IPS DF 4.7 (cell line): ENCODE data around the gene KAZALD1.

Experiments used
- DNase-seq: peaks from one replicate; pipeline ENCODE4 v3.0.0-alpha.2; 2013; ENCODE audit warnings: low spot score; ENCODE audit errors: extremely low read depth

KAZALD1 gene

DNA sequence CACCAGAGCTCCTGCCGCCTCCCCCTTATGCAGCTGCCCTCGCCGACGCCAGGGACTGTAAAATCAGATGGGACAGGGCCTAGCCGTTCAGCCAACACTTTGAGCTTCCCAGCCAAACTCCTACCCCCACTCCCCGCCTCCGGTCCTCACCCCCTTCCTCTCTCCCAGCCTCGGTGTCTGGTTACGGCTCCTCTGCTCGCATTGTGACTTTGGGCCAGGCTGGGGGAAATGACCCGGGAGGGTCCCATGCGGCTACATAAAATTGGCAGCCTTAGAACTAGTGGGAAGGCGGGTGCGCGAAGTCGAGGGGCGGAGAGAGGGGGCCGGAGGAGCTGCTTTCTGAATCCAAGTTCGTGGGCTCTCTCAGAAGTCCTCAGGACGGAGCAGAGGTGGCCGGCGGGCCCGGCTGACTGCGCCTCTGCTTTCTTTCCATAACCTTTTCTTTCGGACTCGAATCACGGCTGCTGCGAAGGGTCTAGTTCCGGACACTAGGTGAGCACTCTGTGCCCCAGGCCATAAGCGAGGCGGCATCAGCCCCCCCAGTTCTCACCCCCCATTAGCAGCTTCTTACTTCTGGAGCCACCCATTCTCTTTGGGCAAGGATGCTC is at the start of gene KAZALD1:
Gene KAZALD1 (plus strand): TSS at position 366 of the 608 bp plus-strand sequence. CDS start 604 bp downstream, outside the sequence.
- no peak for DNase-seq

GRCh38 chr10:101012525-101013364 is 49.0 kb upstream of the KAZALD1 start:
- DNase-seq, result no peak

GRCh38 chr10:101013365-101013825 is 48.4 kb upstream of the KAZALD1 start:
- no peak for DNase-seq

GRCh38 chr10:101014230-101014884 is 47.4 kb upstream of the KAZALD1 start:
- no peak for DNase-seq

GRCh38 chr10:101014966-101015581 is 46.7 kb upstream of the KAZALD1 start:
- no peak for DNase-seq

DNA sequence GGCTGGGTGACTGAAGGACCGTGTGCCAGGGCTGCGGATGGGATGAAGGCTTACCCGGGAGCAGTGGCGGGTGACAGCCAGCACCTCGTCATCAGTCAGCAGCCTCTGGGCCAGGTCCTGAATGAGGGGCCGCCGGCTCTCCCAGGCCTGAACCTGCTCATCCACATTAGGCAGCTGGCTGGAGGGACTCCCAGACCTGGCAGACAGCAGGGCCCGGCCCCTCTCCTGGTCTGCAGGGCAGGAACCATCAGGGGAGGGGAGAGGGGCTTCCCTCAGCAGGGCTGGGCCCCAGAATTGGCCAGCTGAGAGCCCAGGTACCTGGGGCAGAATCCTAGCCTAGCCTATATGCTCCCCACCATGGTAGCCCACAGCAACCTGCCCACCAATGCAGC is 46.2 kb upstream of the KAZALD1 start:
- DNase-seq, result no peak

GRCh38 chr10:101016814-101017213 is 45.0 kb upstream of the KAZALD1 start:
- DNase-seq, result no peak

DNA sequence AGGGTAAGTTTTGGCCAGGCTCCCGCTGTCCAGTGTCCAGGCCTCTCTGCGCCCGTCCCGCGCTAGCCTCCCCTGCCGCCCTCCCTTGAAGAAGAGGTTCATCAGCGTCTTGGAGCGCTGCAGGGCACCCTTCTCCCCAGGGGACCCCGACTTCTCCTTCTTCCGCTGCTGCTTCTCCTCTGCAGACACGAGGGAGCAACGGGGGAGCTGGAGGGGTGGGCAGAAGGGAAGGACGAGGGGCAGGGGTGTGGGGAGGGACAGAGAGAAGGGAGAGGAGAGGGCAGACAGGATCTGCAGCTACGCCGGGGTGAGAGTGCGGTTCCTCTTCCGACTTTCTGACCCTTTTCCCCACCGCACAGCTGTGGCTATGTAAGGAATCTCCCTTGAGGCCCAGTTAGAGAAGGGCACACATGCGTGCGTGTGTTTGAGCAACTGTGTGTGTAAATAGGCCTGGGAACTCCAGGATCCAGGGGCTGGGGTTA is 43.6 kb upstream of the KAZALD1 start:
- no peak for DNase-seq

- no peak for DNase-seq
Measured at GRCh38 chr10:101018600-101019439, 43.0 kb upstream of the KAZALD1 start.

- DNase-seq, result no peak
Measured at GRCh38 chr10:101019440-101019703, 42.4 kb upstream of the KAZALD1 start.

GRCh38 chr10:101020427-101021075 is 41.2 kb upstream of the KAZALD1 start:
- no peak for DNase-seq

DNA sequence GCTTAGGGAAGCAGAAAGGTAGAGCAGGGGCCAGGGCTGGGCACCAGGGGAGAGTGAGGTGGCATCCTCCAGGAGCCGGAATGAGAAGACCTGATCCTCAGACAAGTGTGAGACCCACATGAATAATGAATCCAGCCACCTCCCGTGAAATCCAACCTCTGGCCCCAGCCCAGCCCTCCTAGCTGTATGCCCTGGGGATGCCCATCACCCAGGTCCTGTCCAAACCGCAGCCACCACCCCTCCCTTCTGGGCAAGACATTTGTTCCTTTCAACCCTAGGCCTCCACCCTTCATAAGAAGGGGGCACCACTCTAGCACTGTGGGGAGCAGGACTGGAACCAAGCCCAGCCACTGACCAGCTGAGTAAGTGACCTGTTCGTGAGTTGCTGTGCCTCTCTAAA is 40.5 kb upstream of the KAZALD1 start:
- DNase-seq, result no peak

GRCh38 chr10:101021692-101022251 is 40.0 kb upstream of the KAZALD1 start:
- DNase-seq, result no peak

GRCh38 chr10:101022967-101023705 is 38.7 kb upstream of the KAZALD1 start:
- DNase-seq, result no peak

- no peak for DNase-seq
Measured at GRCh38 chr10:101027106-101027720, 34.6 kb upstream of the KAZALD1 start.

DNA sequence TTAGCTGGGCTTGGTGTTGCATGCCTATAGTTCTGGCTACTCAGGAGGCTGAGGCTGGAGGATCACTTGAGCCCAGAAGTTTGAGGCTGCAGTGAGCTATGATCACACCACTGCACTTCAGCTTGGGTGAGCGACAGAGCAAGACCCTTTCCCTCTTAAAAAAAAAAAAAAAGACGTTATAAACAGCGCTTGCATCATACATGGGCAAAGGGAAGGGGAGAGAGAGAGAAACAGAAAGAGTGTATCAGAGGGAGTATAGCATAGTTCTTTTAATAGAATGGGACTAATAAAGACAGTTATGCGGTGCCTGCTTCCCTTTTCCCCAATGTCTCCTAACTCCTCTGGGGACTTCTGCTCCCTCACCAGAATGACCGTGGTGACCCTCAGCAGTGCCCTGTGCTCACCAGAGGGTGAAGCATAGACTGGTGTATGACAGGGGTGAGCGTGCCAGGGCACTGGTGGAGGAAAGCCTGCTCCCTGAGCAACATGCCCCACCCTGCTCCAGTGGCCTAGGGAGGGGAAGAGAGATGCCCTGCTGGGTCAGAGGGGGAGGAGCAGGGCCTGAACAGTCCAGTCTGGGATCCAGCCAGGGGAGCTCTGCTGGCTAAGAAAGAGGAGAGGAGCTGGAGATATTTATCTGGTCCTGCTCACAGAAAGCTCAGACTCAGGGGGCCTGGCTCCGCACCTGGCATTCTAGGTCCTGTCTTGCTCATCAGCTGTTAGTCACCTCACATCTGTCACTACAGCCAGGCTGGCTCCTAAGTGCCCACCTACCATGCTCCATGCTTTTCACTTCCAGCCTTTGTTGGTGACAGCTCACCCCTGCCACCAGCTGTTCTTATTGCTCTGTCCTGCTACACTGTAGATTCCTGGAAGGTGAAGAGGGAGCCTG is 33.1 kb upstream of the KAZALD1 start:
- no peak for DNase-seq

DNA sequence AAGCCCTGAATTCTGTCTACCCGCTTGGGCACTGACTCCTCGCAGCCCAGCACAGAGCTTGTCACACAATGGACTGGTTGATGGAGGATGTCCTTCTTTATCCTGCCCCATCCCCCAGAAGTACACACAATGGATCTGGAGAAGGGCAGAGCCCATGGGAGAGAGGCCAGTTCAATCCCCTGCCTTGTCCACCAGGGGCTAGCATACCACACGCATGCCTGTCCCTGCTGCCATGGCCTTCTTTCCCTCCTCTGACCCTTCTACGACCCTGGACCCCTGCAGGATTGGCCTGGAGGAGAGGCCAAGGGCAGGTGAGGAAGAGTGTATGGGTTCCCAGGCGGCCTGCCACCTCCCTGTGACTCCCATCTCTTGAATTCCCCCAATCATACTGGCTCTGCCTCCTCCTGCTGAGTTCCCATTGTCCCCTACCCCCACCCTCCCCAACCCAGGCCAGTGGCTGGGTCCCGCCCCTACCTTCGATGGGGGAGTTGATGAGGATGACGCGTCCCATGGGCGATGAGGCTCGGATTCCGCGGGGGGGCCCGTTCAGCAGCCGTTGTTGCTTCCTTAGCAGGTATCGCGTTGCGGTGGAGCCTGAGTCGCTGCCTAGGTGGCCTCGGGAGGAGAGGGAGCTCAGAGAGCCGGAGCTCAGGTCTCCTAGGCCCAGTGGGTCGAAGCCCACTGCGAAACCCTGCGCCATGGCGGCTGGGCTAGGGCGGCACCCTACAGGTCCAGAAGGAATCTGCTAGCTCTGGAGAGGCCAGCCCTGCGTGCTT is 32.1 kb upstream of the KAZALD1 start:
- no peak for DNase-seq
